ENCODE data around the gene ATOH1. TPM values are rescaled to one million over a fixed set of nuclear protein-coding genes. Genes with fewer than 3 reads are reported as not detected.

ATOH1 gene
- total RNA-seq: under 1 TPM in 1 of 4 donors, not detected in 3; 0.19 TPM

- no peaks in the 10 kb centered on the region for H3K36me3 ChIP-seq
- H3K4me1 ChIP-seq: peaks cover 11 to 22% of the 10 kb centered on the region in 2 donors
- no peaks in the 10 kb centered on the region for H3K9me3 ChIP-seq
- H3K27me3 ChIP-seq: peaks cover 77 to 85% (median 82%) of the 10 kb centered on the region in 3 donors
- no peak for TF ChIP-seq POLR2A (IDR thresholded peaks at IDR 0.05)
- TF ChIP-seq CTCF (IDR thresholded peaks at IDR 0.05 in 4 of 5, conservative IDR thresholded peaks at IDR 0.05 in 1 of 5): no peak
- H3K4me3 ChIP-seq: peak within 1 kb of the TSS; percentile 30 to 55 (median 42)
- intact Hi-C loops (cut with DNase I; ENCODE audit: low total_unique reads): no loop called here
- H3K27ac ChIP-seq: no peak within 1 kb of the TSS
- no peak for DNase-seq
- ATAC-seq: no peak
- in situ Hi-C loops (cut with MboI; ENCODE audit: low sequenced_read_pairs in 4 of 4): no loop called here
Observed at GRCh38 chr4:93828332-93828994, at the start of gene ATOH1. Gene ATOH1 (plus strand): TSS chr4:93828753. CDS start chr4:93828927, 174 bp downstream.

- H3K4me1 ChIP-seq: no peaks in the 10 kb centered on the region
- no peak for TF ChIP-seq POLR2A (IDR thresholded peaks at IDR 0.05)
- TF ChIP-seq CTCF (IDR thresholded peaks at IDR 0.05 in 4 of 5, conservative IDR thresholded peaks at IDR 0.05 in 1 of 5): no peak
- H3K4me3 ChIP-seq: no peak overlapping the region
- intact Hi-C loops (cut with DNase I; ENCODE audit: low total_unique reads): no loop called here
- no peak overlapping the region for H3K27ac ChIP-seq
- ATAC-seq (no peak), DNase-seq (no peak)
- H3K9me3 ChIP-seq: no peaks in the 10 kb centered on the region
- no peaks in the 10 kb centered on the region for H3K27me3 ChIP-seq
- H3K36me3 ChIP-seq: no peaks in the 10 kb centered on the region
- in situ Hi-C loops (cut with MboI; ENCODE audit: low sequenced_read_pairs in 4 of 4): no loop called here
Observed at GRCh38 chr4:93779228-93779627, 49.3 kb upstream of the ATOH1 start.

- no peak overlapping the region for H3K4me3 ChIP-seq
Observed at GRCh38 chr4:93780080-93780479, 48.5 kb upstream of the ATOH1 start.

GRCh38 chr4:93781198-93781597, 47.4 kb upstream of the ATOH1 start:
- H3K9me3 ChIP-seq: no peaks in the 10 kb centered on the region
- H3K36me3 ChIP-seq: no peaks in the 10 kb centered on the region
- no peak overlapping the region for H3K27ac ChIP-seq
- H3K4me1 ChIP-seq: no peaks in the 10 kb centered on the region
- TF ChIP-seq CTCF (IDR thresholded peaks at IDR 0.05 in 4 of 5, conservative IDR thresholded peaks at IDR 0.05 in 1 of 5) (no peak), POLR2A (IDR thresholded peaks at IDR 0.05) (no peak)
- ATAC-seq (no peak), DNase-seq (no peak)
- in situ Hi-C loops (cut with MboI; ENCODE audit: low sequenced_read_pairs in 4 of 4): loop anchor here in 1 of 4 donors (10.0 kb wide), 1 partner anchor 354 kb away; no protein-coding TSS in a partner anchor
- intact Hi-C loops (cut with DNase I; ENCODE audit: low total_unique reads): no loop called here
- no peak overlapping the region for H3K4me3 ChIP-seq
- no peaks in the 10 kb centered on the region for H3K27me3 ChIP-seq

More at GRCh38 chr4:93780080-93780479, 48.5 kb upstream of the ATOH1 start:
- H3K27me3 ChIP-seq: no peaks in the 10 kb centered on the region
- intact Hi-C loops (cut with DNase I; ENCODE audit: low total_unique reads): no loop called here
- in situ Hi-C loops (cut with MboI; ENCODE audit: low sequenced_read_pairs in 4 of 4): loop anchor here in 1 of 4 donors (10.0 kb wide), 1 partner anchor 355 kb away; no protein-coding TSS in a partner anchor
- no peak overlapping the region for H3K27ac ChIP-seq
- no peaks in the 10 kb centered on the region for H3K9me3 ChIP-seq
- DNase-seq (no peak), ATAC-seq (no peak)
- TF ChIP-seq POLR2A (IDR thresholded peaks at IDR 0.05) (no peak), CTCF (IDR thresholded peaks at IDR 0.05 in 4 of 5, conservative IDR thresholded peaks at IDR 0.05 in 1 of 5) (no peak)
- H3K36me3 ChIP-seq: no peaks in the 10 kb centered on the region
- no peaks in the 10 kb centered on the region for H3K4me1 ChIP-seq

All from gastrocnemius medialis (tissue), 4 donors.